ENCODE measurements around the gene TFCP2.
A peak's percentile ranks its signal among the peaks of the same experiment; 100 is the strongest.

TFCP2 gene

GRCh38 chr12:51049525-51049924, 123.4 kb downstream of the TFCP2 start:
- no peak for TF ChIP-seq EZH2phosphoT487 (conservative IDR thresholded peaks at IDR 0.05; ENCODE audit: low read length)
- no peak for TF ChIP-seq CTCF (IDR thresholded peaks at IDR 0.05; ENCODE audit: insufficient read depth, low read length, poor library complexity, severe bottlenecking)
- Histone ChIP-seq H3K9me3 (ENCODE audit: insufficient read depth, low read length) (no peaks in the 10 kb centered on the region), H3K36me3 (ENCODE audit: low read length) (peaks cover 7% of the 10 kb centered on the region; the same call in 1 of the 2 replicates), H3K9me2 (replicated peaks; ENCODE audit: insufficient read depth, low read length) (no peaks in the 10 kb centered on the region), H2AFZ (ENCODE audit: low read depth, low read length, severe bottlenecking) (no peak overlapping the region), H3K27me3 (ENCODE audit: low read length) (no peaks in the 10 kb centered on the region), H3F3A (ENCODE audit: insufficient read depth) (no peaks in the 10 kb centered on the region), H3K79me2 (ENCODE audit: insufficient read depth, low read length) (peaks cover 19% of the 10 kb centered on the region), H3K27ac (ENCODE audit: low read depth, low read length) (no peak overlapping the region), H3K4me3 (ENCODE audit: insufficient read depth, low read length, poor library complexity, severe bottlenecking) (peak overlapping the region; percentile 78), H3K9ac (ENCODE audit: low read length) (peak overlapping the region; percentile 85), H4K20me1 (ENCODE audit: low read depth, low read length) (no peaks in the 10 kb centered on the region), H3K4me2 (ENCODE audit: low read depth, low read length, poor library complexity, severe bottlenecking) (peak overlapping the region; percentile 93)

- H3K4me2 ChIP-seq (ENCODE audit: low read depth, low read length, poor library complexity, severe bottlenecking), result peak overlapping the region; percentile 93
- no peaks in the 10 kb centered on the region for H3K9me2 ChIP-seq (replicated peaks; ENCODE audit: insufficient read depth, low read length)
- no peaks in the 10 kb centered on the region for H4K20me1 ChIP-seq (ENCODE audit: low read depth, low read length)
- peak overlapping the region; percentile 78 for H3K4me3 ChIP-seq (ENCODE audit: insufficient read depth, low read length, poor library complexity, severe bottlenecking)
- peaks cover 19% of the 10 kb centered on the region for H3K79me2 ChIP-seq (ENCODE audit: insufficient read depth, low read length)
- peaks cover 7% of the 10 kb centered on the region; the same call in 1 of the 2 replicates for H3K36me3 ChIP-seq (ENCODE audit: low read length)
- peak overlapping the region; percentile 56 for H2AFZ ChIP-seq (ENCODE audit: low read depth, low read length, severe bottlenecking)
- no peaks in the 10 kb centered on the region for H3K9me3 ChIP-seq (ENCODE audit: insufficient read depth, low read length)
- peak overlapping the region; percentile 85 for H3K9ac ChIP-seq (ENCODE audit: low read length)
- TF ChIP-seq EZH2phosphoT487 (conservative IDR thresholded peaks at IDR 0.05; ENCODE audit: low read length), result no peak
- peak overlapping the region; percentile 51 for H3K27ac ChIP-seq (ENCODE audit: low read depth, low read length)
- H3F3A ChIP-seq (ENCODE audit: insufficient read depth), result no peaks in the 10 kb centered on the region
- H3K27me3 ChIP-seq (ENCODE audit: low read length), result no peaks in the 10 kb centered on the region
These were observed 124.2 kb downstream of the TFCP2 start for GRCh38 chr12:51048661-51049251.

- Histone ChIP-seq H3K9me2 (replicated peaks; ENCODE audit: insufficient read depth, low read length) (no peaks in the 10 kb centered on the region), H4K20me1 (ENCODE audit: low read depth, low read length) (no peaks in the 10 kb centered on the region), H3K27ac (ENCODE audit: low read depth, low read length) (peak within 1 kb of the TSS; percentile 52), H2AFZ (ENCODE audit: low read depth, low read length, severe bottlenecking) (peak within 1 kb of the TSS; percentile 56), H3K4me3 (ENCODE audit: insufficient read depth, low read length, poor library complexity, severe bottlenecking) (peak within 1 kb of the TSS; percentile 78), H3F3A (ENCODE audit: insufficient read depth) (no peaks in the 10 kb centered on the region), H3K36me3 (ENCODE audit: low read length) (peaks cover 7% of the 10 kb centered on the region; the same call in 1 of the 2 replicates), H3K27me3 (ENCODE audit: low read length) (no peaks in the 10 kb centered on the region), H3K79me2 (ENCODE audit: insufficient read depth, low read length) (peaks cover 19% of the 10 kb centered on the region), H3K9me3 (ENCODE audit: insufficient read depth, low read length) (no peaks in the 10 kb centered on the region), H3K9ac (ENCODE audit: low read length) (peak within 1 kb of the TSS; percentile 85), H3K4me2 (ENCODE audit: low read depth, low read length, poor library complexity, severe bottlenecking) (peak within 1 kb of the TSS; percentile 93)
- TF ChIP-seq CTCF (IDR thresholded peaks at IDR 0.05; ENCODE audit: insufficient read depth, low read length, poor library complexity, severe bottlenecking) (peak; percentile 97), EZH2phosphoT487 (conservative IDR thresholded peaks at IDR 0.05; ENCODE audit: low read length) (no peak)
These were observed 125.0 kb downstream of the TFCP2 start, which contains the start of gene LETMD1 for GRCh38 chr12:51047655-51048540. Gene LETMD1, plus strand, starts transcription at chr12:51048327. Its CDS starts 30 bp downstream, at chr12:51048357.

Data from SU-DHL-6 (cell line).